Measurements from ENCODE around the gene POU3F4.

POU3F4 gene

DNA sequence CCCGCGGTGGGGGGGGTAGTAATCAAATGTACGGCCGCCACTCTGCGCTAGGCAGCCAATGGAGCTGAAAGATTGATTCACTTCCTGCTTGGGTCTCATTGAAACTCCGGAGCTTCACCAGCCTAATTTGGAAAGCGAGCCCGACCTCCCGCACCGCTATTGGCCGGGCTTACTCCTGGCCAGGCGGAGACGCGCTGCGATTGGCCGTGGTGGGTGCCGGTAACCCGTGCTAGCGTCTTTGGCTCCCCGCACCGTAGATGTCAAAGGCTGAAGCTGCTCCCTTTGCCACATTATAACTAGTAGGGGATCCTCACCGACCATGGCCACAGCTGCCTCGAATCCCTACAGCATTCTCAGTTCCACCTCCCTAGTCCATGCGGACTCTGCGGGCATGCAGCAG, at the start of gene POU3F4:
POU3F4 (plus strand) TSS at position 285 of the 400 bp plus-strand sequence; CDS start at position 320, 35 bp downstream.
- peak; percentile 38 for DNase-seq

DNA sequence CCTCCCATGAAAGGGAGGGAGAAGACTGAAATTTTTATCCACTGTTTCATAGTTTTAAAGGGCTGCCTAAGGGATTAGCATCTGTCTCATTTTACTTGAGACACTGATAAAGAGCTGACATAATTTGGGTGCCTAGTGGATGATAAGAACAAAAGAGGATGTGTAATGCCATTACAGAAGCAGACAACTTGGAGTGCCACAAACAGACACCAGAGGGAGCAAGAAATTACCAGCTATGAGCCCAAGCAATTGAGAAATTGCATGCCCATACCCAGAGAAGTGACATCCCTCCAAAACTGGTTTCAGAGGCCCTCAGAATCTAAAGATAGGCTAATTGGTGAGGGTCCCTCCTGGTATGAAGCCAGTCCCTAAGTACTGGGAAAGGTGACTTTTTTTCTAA, 38.5 kb upstream of the POU3F4 start:
- DNase-seq: no peak

DNA sequence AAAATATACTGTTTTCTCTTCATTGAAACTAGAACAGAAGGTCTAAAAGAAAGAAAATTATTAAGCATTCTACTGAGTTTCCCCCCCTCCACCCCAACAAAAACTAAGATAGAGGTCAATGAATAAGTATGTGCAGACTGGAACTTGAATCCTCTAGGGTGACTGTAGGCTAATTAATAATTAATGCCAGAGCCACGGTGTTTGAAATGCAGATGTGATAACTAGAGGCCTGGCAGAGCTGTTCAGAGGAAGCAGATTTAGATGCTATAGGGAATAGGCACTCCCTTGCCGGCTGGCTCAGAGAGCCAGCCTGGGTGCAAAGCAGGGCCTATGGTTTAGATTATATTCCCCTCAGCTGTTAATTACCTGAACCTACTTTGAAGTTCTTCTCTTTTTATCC, 12.2 kb upstream of the POU3F4 start:
- no peak for DNase-seq

DNA sequence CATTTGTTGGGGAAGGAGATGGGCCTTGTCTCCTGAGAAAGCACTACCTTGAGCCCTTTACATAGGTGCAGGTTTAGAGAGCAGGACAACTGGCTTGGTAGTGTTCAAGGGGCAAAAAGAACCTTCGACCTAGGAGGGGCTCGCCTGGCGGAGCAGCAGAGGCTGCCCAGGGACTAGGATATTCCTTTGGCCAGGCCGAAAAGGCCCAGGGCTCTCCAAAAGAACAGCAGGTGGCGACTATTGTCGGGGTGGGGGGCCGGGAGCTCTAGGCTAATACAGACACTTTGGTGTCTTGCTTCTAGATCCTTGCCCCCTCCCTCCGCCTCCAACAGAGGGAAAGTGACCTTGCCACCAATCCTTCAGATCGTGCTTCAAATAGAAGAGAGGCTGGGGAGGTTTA, 7.1 kb upstream of the POU3F4 start:
- DNase-seq: no peak

DNA sequence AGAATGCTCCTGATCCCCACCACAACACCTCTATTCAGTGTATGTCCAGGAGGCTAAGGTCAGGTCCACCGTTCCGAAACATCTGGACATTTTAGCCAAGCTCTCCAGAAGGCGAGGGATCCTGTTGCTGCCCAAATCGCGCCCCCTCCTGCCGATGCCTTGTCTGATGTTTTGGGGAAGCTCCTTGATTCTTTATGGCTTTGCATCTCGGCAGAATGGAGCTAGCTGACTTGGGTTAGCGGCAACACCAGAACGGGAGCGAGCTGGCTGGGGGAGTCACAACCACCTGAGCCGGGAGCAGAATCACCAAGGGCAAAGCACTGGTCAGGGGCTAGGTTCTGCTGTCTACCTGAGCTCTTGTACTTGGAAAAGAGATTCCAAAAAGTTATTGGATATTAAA, 6.6 kb upstream of the POU3F4 start:
- DNase-seq: no peak

DNA sequence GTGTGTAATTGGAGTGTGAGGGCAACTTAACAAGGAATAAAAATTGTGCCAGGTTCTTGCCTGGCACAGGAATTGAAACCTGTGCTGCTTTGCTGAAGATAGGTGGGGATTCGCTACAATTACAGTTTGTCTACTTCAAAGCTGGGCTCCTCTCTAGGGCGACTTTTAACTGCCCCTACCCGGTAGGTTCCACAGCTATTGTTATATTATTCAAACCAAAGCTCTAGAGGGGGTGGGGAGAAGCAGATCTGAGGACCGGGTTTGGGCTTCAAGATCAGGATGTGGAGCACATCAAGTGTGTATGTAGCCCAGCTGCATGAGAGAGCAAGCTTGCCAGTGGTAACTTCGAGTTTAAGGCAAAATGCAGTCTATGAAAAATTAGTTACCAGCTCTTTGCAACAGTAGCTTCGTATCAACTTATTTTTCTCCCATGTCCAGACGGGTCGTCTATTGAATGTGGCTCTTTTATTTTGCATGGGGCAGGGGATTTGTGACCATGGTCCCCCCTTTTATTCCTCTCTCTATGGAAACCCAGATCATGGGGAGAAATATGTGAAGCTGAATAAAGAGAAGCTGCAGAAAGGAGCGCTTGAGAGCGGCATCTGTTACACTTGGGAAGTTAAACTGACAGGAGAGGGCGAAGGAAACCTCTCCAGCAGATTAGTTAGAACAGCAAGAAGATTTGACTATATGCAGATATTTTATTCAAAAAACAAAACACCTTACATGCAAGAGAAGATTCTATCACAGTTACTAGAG, 3.2 kb upstream of the POU3F4 start:
- DNase-seq: no peak

DNA sequence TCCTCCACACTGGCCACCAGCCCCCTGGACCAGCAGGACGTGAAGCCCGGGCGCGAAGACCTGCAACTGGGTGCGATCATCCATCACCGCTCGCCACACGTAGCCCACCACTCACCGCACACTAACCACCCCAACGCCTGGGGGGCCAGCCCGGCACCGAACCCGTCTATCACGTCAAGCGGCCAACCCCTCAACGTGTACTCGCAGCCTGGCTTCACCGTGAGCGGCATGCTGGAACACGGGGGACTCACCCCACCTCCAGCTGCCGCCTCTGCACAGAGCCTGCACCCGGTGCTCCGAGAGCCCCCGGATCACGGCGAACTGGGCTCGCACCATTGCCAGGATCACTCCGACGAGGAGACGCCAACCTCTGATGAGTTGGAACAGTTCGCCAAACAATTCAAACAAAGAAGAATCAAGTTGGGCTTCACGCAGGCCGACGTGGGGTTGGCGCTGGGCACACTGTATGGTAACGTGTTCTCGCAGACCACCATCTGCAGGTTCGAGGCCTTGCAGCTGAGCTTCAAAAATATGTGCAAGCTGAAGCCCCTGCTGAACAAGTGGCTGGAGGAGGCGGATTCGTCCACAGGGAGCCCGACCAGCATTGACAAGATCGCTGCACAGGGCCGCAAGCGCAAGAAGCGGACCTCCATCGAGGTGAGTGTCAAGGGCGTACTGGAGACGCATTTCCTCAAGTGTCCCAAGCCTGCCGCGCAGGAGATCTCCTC, 600 bp downstream of the POU3F4 start:
- DNase-seq: no peak

DNA sequence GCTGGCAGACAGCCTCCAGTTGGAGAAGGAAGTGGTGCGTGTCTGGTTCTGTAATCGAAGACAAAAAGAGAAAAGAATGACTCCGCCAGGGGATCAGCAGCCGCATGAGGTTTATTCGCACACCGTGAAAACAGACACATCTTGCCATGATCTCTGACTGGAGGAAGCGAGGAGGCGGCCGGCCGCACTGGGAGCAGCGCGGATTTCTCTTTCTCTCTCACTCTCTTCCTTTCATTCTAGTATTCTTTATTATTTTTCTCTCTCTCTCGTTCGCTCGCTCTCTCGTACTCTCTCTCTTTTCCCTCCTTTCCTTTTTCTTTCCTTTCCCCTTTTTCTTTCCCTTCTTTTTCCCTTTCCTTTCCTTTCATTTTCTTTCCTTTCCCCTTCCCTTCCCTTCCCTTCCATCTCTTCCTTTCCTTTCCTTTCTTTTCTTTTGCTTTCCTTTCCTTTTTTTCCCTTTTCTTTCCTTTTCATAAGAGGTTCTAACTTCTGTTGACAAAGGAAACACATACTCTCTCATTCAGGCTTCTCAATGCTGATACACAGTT, 1.2 kb downstream of the POU3F4 start:
- no peak for DNase-seq

DNA sequence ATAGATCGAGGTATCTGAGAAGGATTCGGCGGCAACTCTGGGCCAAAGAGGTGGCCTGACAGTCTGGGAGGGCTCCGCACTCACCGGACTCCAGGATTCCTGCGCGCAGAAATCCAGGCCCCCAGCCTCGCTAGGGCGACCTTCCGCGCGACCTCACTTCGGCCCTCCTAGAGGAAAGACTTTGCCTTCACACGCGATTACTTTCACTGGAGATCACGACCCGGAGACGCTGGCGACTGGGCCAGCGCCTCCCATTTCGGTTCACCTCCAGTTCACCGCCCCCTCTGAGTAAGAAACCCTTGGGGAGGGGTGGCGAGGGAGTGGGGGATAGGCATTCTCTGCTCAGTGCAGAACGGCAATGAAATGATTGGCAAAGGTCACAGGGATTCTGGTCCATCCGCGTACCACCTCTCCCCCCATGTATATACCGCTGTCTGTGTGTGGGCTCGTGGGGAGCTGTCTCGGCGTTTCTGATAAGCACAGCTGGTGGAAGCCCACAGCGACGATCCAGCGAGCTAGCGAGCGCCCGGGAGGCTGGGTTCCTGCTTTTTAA, 2.5 kb downstream of the POU3F4 start:
- no peak for DNase-seq

DNA sequence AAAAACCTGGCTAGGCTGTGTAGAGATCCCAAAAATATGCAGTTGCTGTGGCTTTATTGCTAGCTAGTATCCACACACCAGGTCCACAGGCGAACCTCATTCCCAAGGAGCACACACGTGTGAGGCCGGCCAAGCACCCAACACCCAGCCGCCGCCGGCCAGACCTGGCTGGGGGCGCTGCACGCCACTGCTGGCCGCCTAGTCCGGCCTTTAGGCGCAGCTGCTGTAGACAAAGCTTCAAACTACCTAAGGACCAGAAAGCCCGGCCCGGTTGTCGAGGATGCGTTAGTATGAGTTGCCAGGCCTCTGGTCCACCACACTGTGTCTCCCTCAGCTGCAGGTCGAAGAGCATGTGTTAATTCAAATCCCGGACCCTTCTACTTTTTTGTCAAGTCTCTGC, 3.1 kb downstream of the POU3F4 start:
- no peak for DNase-seq

DNA sequence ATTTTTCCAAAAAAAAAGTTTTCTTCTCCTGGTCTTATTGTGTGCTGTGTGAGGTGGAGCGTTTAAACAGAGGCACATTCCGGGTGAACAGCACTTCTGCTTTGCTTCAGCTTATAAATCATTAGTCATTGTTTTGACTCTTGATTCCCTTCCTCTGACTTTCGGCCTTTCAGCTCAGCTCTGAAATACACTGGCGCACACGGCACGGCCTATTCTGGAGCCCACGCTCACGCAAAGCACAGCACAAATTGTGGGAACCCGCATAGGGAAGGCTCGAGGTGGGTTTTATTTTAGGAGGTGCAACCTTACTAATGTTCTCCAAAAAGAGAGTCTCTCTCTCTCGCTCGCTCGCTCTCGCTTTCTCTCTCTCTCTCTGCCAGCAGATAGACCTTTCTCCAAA, 4.0 kb downstream of the POU3F4 start:
- no peak for DNase-seq

DNA sequence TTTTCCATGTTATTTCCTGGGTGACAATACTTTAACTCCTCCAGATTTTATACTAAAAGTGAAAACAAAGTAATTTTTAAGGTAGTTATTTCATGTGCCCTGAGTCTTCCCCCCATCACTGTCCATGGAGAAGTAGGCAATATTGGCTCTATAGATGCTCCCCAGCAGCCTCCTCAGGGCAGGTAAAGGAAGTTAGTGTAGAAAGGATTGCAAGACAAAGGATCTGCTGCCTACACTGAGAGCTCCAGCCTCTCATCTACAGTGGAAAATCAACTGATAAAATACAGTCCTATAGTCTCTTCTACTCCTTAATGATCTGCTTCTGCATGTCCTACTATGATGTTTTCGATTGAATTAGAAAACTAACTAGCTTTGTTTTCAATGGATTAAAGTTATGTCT, 8.5 kb downstream of the POU3F4 start:
- no peak for DNase-seq

DNA sequence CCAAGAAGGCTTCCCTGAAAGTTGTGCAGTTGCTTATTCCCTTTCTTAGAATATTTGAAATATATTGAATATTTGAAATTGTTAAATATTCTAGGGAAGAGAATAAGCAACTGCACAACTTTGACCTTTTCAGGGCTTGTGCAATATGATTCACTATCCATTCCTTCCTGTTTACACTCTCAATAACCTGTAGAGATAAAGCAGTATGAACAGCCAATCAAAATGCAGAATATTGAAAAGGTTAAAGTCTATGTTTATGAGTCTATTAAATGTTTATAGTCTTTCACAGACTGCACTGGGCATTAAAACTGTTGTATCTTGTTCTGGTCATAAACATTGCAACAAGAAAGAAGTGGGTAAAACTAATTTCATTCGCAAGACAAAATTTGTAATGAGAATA, 13.8 kb downstream of the POU3F4 start:
- DNase-seq: no peak

DNA sequence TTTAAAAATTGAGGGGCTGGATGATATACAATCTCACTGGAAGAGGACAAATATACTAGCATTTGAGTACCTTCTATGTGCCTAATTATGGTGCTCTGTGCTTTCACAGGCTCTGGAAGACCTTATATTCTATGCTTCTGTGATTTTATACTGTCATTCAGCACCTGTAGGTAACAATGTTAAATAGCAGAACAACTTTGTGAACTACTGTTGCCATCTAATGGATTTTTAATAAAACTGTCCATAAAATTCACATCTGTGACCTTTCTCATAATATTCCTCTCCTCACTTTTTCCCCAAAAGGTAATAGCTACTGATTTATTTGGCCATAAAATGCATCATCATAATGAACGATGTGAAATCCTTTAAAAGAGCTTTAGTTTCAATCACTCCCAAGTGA, 21.9 kb downstream of the POU3F4 start:
- DNase-seq: no peak

DNA sequence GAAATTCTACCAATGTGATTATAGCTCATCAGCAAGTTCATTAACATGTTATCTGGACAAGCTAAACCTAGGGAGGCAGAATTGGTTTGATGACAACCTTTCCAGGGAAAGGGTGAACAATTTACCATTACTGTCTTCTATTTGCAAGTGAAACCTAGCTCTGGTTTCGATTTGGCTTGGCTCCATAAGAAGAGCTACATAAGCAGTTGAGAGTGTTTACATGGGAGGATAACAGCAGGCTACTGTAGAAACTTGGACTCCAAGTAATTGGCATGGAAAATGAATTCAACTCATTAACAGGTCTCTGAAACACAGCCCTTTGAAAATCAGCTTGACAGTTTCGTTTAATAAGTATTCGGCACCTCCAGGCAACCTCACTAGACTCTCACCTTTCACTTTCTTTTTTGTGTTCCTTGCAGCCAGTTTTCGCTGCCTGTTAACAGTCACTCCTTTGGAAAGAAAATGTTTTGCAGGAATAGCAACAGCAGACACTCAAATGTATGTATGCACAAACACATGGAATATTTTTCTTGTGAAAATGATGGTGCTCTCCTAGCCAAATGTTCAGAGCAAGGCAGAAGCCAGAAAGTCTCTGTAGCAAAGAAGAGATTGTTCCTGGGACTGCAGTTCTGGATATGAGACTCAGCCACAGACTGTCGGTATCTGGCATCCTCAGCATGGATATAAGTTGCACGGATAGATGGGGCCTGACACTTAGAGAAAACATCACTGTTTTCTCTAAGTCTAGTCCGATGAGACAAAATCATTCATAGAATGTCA, 27.5 kb downstream of the POU3F4 start:
- DNase-seq: no peak

All from NCI-H774 (cell line).